HG02571 (cell line): ENCODE results near the gene SCN8A.
"Not testable (repeated sequence)": the region's sequence is repeated elsewhere in the genome, so short reads cannot be mapped to it uniquely, and the experiment has no call there.

Source experiments
- ATAC-seq: cut with Tn5 transposase; IDR thresholded peaks from one replicate; pipeline ENCODE4 v1.9.1; 2021; ENCODE audit warnings: mild to moderate bottlenecking, moderate library complexity; ENCODE audit not compliant: unreplicated experiment

Gene SCN8A

DNA sequence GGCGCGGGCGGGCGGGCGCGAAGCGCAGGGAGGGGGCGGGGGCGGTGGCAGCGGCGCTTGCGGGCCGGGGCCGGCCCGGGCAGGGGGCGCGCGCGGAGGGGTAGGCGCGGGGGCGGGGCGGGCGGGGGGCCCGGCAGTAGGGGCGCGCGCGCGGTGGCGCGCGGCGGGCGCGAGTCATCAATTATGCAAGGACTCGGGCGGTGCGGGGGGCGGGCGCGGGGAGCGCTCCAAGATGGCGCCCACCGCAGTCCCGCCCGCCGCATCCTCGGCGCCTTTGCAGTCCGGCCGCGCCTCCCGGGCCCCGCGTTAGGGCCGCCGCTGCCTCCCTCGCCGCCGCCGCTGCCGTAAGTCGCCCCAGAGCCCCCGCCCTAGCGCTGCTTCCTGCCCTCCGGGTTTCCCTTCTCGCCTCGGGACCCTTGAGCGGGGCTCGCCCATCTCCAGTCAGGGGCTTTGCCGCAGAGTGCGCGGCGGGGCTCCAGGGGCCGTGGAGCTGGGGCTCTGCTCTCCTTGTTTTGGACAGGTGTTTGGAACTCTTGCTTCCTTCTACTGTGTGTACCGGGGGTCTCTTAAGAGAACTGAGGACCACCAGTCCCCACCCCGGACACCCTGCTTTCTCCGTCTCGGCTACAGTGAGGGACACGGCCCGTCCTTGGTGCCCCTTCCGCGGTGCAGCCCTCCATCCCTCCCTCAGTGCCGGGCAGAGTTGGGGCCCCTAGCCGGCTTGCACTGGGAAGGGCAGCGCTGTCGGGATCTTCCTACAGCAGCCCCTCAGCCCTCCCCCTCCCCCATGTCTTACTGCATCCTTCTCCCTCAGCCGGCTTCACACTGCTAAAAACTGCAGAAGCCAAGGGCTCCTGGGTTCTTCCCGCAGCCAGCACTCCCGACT lies at the start of gene SCN8A:
Gene SCN8A, plus strand, starts transcription at position 218 of the 886 bp plus-strand sequence. CDS start 71,585 bp downstream, outside the sequence.
- no peak for ATAC-seq

DNA sequence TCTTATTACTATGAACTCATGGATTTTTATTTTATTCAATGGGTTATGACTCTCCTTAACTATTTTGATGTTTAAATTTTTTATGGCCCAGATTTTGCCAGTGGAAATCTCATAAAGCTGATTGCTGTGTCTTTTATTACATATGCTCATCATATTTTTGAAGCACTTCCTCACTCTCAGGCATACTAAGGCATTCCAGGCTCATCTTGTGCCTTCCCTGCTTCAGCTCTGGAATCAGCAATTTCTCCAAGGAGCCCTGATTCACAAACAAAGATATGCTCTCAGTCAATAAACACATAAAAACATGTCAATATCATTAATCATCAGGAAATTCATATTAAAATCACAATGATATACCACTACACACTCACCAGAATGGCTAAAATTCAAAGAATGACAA lies 44.9 kb upstream of the SCN8A start:
- ATAC-seq: no peak

DNA sequence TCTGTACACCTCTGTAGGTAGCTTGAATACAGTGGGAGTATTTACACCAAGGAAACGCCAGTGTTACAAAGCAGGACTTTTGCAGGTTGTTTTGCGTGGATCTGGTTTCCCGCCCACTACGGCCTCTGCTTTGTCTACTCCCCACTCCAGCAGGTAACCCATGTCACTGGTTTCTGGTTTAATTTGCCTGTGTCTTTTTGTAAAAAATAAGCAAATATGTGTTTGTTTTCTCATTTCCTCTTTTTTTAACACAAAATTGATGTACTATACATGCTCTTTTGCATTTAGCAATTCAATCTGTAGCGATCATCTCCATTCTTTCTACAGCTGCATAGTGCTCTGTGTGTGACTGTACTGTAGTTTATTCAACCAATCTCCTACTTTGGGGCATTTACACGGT lies 43.4 kb upstream of the SCN8A start:
- no peak for ATAC-seq

DNA sequence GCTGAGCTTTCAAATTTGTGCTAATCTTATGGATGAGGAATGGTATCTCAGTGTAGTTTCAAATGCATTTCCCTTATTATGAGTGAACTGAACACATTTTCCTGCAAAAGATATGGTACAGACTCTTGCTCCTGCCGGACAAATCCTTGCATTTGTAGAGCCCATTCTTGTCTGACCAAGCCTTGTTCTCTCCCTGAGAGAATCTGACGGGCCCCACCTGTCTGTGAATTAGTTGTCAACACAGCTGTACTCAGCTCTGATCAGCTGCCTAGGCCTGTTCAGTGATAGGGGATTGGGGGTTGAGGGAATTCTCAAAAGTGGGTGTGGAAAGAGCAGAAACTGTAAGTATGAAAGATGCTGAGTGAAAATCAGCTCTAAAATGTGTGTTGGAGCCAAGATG lies 42.8 kb upstream of the SCN8A start:
- ATAC-seq: no peak

DNA sequence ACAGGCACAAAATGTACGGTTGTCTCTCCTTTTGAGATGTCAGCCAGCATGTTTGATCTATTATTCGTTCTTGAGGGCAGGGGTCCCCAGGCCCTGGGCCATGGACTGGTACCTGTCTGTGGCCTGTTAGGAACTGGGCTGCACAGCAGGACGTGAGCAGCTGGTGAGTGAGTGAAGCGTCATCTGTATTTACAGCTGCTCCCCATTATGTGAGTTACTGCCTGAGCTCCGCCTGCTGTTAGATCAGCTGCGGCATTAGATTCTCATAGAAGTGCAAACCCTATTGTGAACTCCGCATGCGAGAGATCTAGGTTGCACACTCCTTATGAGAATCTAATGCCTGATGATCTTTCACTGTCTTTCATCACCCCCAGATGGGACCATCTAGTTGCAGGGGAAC lies 41.4 kb upstream of the SCN8A start:
- ATAC-seq: no peak

DNA sequence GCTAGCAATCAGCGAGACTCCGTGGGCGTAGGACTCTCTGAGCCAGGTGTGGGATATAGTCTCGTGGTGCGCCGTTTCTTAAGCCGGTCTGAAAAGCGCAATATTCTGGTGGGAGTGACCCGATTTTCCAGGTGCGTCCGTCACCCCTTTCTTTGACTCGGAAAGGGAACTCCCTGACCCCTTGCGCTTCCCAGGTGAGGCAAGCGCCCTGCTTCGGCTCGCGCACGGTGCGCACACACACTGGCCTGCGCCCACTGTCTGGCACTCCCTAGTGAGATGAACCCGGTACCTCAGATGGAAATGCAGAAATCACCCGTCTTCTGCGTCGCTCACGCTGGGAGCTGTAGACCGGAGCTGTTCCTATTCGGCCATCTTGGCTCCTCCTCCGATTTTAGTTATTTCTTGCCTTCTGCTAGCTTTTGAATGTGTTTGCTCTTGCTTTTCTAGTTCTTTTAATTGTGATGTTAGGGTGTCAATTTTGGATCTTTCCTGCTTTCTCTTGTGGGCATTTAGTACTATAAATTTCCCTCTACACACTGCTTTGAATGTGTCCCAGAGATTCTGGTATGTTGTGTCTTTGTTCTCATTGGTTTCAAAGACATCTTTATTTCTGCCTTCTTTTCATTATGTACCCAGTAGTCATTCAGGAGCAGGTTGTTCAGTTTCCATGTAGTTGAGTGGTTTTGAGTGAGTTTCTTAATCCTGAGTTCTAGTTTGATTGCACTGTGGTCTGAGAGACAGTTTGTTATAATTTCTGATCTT lies 22.6 kb upstream of the SCN8A start:
- not testable (repeated sequence) for ATAC-seq

DNA sequence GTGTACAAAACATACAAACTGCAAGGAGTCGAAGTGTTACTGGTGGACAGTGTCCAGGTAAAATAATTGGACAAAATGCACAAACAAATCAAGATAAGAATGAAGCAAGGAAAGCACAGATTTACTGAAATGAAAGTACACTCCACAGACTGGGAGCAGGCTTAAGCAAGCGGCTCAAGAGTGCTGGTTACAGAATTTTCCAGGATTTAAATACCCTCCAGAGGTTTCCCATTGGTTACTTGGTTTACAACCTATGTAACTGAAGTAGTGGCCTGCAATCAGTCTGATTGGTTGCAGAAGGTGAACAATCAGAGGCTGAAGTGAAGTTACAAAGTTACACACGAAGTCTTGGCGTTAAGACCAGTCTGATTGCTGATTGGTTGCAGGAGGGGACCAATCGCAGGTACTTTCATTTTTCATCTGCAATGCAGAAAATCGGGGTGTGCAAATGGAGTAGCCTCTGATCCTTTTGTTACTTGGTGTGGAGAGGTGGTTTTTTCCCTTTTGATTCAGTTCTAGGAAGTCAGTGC lies 11.6 kb upstream of the SCN8A start:
- no peak for ATAC-seq

DNA sequence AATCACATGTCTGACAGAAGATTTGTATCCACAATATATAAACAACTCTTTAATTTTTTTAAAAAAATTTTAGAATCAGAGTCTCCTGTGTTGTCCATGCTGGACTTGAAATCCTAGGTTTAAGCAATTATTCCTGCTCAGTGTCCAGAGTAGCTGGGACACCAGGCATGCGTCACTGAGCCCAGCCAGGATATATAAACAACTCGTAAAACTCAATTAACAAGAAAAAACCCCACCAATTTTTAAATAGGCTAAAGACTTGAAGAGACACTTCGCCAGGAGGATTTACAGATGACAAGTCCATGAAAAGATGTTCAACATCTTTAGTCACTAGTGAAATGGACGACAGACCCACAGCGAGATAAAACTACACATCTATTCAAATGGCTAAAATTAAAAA lies 2.0 kb upstream of the SCN8A start:
- ATAC-seq: no peak

DNA sequence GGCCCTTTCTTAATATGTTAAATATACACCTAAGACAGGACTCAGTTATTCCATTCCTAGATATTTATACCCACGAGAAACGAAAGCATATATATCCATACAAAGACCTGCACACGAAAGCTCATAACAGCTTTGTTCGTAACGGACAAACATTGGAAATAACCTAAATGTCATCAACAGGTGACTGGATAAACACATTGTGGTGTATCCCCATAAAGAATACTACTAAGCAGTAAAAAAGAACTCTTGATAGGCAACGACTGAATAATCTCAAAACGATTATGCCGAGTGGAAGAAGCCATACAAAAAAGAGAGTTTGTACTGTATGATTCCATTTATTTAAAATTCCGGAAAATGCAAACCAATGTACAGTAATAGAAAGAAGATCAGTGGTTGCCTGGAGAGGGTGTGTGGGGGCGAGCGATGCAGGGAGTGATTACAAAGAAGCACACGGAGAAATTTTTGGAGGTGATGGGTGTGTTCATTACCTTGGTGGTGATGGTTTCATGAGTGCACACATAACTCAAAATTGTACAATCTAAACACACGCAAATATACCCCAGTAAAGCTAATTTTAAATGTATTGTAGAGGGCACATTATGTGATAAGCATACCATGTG lies 1.4 kb upstream of the SCN8A start:
- ATAC-seq: no peak

DNA sequence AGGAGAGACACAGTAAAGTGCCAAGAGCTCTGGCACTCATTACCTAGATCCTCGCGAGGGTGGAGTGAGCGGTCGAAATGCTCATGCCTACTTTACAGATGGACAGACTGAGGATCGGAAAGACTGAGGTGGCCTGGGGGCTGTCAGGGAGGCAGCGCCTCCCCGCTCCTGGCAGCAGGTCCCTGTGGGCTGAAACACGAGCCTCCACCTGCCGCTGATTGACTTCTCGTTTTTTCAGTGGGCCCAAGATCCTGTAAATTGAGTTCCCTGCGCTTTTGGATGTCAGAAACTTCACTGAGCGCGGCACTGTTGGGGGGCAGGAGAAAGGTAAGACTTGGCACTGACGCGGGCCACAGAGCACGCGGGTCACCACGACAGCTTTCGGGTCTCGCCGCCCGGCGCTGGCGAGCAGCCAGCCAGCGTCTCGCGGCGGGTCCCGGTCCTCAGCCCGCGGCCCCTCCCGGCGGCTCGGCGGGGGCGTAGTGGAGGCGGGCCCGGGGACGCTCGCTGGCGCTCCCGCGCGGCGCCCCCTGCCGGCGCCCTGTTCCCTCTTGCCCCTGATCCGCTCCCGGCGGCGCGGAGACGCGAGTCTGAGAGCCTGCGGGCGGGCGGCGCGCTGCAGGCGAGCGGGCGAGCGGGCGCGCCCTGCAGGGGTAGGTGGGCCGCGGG lies 552 bp upstream of the SCN8A start:
- no peak for ATAC-seq

DNA sequence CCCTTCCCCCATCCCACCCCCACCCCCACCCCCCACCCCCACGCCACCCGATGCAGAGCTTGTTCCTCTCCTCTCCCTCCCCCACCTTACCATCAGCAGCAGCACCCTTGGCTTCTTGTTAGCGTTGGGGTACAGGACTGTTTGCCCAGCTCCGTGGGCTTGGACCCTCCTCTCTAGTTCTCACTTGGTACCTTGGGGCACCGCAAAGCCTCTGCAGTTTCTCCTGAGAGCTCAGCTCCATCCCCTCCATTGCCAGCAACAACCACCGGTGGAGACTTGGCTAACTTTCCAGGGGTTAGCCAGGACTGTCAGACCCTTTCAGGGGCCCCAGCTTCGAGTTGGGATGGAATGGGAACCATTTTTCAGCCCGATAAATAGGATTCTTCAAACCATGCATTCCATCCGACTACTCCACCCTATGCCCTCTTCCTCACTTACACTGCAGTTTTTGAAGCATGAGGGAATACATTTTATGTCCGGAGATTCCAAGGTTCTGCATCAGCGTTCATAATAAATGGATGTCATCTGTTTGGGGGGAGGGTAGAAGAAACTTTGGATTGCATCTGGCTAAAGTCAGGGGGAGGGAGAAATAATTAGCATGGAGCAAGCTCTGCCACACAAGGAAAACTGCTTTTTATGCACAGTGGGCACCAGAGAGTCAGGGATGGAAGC lies 1.1 kb downstream of the SCN8A start:
- ATAC-seq: no peak

DNA sequence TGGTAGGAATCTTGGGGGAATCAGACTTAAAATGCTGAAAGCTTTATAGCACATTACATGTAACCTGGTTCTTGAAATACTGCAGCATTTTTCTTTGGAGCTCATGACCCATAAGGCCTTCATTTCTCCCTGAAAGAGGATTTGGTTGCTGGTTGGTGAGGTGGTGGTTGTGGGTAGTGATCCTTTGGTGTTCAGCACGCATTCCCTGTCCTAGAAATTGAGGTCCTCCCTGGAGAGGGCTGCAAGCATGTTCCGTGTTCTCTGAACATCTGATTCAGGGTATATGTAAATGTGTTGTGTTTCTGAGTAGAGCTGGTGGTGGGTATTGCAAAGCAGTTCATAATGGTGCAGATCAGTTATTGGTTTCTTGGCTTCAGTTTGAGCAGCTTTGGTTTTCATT lies 2.0 kb downstream of the SCN8A start:
- ATAC-seq: no peak

DNA sequence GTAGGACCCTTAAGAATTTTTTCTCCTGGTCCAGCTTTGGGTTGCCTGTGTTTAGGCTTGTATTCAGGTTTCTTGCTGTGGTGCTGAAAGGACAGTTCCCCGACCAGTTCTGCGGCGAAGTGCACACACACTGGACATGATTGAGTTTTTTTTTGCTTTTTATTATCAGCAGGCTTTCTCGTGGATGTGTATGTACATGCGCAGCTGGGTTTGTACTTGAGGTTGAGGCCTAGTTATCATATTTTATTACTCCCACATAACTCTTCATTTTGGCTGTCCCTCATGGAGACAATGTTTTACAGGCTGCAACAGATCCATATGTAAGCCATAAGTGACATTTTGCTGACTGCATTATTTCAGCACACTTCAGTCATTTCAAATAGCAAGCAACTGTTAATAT lies 2.5 kb downstream of the SCN8A start:
- no peak for ATAC-seq

DNA sequence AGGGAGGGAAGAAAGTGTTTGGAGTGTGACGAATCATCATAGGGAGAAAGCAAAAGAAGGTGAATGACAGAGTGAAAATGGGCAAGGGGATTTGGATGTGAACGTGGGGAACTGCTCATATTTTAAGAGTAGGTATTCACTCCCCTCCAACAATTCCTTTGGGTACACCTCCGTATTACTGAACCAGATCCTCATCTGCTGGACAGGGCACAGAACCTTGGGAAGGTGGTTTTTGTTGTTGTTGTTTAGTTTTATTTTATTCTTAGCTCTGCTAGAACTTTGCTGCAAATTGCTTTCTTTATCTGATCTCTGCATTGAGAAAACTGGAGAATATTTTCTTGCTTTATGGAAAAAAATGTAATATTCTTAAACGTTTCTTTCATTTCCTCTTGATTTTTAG lies 7.1 kb downstream of the SCN8A start:
- no peak for ATAC-seq

DNA sequence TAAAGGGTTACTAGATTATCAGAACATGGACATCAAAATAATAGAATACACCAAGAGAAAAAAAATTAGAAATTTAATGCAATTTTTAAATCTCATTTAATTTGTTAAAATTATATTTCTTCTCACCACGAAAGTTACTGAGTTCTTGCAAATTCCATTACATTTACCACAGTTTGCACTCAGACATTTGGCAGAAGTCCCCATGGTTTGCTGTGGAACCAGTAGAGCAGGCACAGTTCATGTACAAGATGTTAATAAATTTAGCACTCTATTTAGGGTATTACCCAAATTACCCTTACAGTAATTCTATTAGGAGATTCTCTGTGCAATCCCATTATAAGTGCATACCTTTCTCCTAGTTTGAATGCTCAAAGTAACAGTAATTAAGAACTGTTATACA lies 9.7 kb downstream of the SCN8A start:
- ATAC-seq: no peak

DNA sequence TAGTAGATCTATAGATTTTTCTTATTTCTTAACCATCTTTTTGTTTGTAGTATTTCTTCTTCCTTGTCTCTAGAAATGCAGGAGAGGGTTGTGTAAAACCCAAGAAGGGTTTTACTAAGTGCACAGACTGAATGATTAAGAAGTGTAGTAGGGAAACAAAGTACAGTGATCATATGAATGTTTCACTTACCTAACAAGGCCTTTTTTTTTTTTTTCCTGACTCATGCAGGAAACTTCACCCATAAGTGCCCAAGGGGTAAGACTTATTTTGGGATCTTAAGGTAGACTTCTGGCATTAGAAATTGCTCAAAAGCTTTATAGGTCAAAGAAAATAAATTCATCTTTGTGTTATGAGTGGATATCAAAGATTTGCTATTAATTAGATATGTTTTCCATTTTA lies 10.2 kb downstream of the SCN8A start:
- no peak for ATAC-seq

DNA sequence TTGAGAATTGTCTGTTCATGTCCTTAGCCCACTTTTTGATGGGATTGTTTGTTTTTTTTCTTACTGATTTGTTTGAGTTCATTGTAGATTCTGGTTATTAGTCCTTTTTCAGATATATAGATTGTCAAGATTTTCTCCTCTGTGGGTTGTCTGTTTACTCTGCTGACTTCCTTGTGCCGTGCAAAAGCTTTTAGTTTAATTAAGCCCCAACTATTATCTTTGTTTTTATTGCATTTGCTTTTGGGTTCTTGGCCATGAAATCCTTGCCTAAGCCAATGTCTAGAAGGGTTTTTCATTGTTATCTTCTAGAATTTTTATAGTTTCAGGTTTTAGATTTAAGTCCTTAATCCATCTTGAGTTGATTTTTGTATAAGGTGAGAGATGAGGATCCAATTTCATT lies 14.9 kb downstream of the SCN8A start:
- not testable (repeated sequence) for ATAC-seq

DNA sequence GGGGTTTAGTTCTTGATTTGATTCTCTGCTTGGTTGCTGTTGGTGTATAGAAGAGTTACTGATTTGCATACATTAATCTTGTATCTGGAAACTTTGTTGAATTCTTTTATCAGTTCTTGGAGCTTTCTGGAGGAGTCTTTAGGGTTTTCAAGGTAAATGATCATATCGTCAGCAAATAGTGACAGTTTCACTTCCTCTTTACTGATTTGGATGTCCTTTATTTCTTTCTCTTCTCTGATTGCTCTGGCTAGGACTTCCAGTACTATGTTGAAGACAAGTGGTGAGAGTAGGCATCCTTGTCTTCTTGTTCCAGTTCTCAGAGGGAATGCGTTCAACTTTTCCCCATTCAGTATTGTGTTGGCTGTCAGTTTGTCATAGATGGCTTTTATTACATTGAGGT lies 16.2 kb downstream of the SCN8A start:
- ATAC-seq: not testable (repeated sequence)

DNA sequence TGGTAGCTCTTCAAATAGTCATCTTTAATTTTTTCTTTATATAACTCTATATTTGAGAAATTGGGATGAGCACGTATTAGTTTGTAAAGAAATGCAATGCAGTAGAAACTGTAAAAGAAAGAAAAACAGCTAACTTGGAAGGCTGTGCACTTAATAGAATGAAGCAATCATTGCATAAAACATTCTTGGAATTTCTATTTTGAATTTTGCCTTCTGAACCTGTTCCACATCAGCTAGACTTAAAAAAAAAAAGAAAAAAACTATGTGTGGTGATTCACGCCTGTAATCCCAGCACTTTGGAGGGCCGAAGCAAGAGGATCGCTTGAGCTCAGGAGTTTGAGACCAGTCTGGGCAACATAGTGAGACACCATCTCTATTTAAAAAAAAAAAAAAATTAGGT lies 29.4 kb downstream of the SCN8A start:
- no peak for ATAC-seq

DNA sequence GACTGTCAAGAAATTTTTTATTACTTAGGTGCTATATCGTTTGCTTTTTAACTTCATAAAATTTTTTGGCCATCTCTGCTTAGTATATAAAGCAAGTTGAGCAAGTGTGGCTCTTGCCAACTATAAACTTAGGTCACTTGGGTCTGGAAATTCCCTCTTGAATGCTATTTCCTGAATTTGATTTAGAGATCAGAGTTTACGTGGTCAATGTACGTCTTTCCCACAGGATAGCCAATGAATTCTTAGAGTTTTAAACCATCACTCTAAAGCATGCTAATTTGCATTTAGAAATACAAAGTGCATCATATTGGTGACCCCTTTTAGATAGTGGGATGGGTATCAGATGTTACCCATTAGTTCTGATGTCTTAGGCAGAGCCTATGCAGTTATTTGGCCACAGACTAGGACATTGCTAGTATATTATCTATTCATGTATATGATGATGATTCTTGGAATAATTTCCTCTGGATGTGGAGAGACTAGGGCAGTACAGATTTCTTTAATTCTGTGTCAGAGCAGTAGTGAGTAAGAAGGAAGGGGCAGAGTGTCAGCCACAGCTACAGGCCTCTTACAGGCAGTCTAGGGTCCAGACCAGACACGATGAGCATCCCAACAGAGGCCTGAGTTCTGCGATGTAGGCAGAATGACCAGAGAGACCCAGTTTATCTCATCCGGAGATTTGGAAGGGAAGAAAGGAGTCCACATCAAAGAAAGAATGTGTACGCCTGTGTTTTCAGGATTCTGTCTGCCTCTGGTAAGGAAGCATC lies 30.3 kb downstream of the SCN8A start:
- no peak for ATAC-seq
